ENCODE data around the gene SYNC. TPM values are rescaled to one million over a fixed set of nuclear protein-coding genes. Genes with fewer than 3 reads are reported as not detected.

Gene SYNC
- total RNA-seq, result 8.3 and 18.8 TPM in 2 replicates

DNA sequence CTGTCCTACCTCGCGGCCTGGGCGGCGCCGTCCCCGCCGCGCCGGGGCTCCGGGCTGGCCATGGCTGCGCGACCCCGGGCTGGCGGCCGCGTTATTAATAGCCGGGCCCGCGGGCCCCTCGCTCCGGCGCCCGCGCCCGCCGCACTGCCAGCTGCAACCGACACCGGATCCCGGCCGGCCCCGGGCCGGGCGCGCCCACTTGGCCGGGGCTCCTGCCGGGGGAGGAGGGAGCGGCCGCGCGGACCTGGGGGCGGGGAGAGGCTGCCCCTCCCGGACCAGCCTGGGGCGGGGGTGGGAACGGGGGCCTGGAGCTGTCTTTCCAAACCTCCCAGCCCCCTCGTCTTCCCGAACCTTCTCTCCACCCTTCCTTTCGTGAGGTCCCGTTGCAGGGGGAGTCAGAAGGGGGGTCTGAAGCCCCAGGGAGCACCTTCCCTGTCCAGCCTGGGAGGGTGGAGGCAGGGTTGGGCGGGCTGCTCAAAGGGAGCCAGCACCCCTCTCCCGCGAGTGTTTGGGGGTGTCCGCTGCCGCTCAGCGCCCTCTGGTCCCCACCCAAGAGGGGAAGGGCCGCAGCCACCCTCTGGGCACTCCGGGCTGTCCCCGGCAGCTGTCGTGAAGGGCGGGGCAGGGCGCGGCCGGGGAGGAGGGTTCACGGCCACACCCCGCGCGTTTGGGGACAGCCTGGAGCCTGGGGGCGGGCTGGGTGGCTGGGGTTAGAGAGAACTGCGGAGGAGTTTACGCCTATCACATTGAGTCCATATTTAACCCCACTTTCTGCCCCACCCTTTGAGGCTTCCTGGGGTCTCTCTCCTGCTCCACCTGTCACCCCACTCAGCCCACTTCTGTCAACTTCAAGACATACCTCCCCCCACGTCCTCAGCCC, at the start of gene SYNC:
TSS of gene SYNC (minus strand) at position 172 of the 880 bp plus-strand sequence. CDS start at position 62, 110 bp downstream.

DNA sequence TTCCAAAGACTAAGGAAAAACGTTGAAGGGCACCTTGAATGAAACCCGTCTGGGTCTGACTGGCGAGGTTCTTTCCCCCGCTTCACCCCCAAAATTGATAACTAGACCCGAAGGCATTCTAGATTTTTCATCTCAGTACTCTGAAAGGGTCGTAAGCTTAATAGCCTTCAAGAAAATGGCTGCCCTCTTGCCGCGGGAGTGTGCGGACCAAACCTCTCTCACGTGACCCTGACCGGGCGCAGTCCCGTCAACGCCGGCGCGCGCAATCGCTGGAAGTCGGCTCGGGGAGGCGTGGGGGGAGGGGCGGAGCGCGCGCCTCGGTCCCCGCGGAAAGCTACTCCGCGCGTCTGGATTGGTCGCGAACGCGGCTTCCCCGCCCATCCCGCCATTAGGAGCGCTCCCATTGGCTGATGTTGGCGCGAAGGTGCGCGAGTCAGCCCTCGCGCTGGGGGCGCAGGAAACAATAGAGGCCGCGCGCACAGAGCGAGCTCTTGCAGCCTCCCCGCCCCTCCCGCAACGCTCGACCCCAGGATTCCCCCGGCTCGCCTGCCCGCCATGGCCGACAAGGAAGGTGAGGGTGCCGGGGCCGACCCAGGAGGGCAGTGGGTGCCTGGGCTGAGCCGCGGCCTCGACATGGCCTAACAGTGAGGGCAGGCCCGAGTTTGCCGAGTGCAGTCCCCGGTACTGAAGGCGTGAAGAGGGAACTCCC, 51.7 kb downstream of the SYNC start, which contains the start of gene RBBP4:
TSS of gene RBBP4 (plus strand) at position 457 of the 709 bp plus-strand sequence. CDS start at position 556, 99 bp downstream.

DNA sequence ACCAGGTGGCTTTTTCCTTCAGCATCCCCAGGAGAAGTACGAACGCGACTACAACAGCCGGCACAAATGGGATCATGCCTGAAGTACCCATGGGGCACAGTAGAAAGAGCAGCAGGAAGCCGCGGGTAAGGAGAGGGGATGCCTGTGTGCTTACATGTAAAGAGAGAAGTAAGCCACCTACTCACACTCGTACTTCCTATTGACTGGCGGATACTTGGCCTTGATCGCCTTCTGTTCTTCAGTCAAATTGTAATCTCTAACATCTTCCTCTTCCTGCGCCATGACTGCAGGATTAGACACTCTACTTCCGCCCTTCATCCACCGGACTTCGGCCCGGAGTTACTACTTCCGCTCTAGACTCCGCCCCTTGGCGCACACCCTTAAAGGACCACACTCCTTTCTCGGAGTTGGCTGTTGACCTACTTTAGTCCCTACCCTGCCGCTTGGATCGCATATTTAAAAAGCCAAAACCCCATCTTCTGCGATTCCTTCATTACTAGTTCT, 52.3 kb downstream of the SYNC start, which contains the start of gene ZBTB8OS:
TSS of gene ZBTB8OS (minus strand) at position 303 of the 504 bp plus-strand sequence. CDS start at position 282, 21 bp downstream.

Other genes with a start within 250 kb of the SYNC start
- not detected in 2 replicates for gene ZBTB8B, start 237.7 kb downstream of the SYNC start, total RNA-seq
- gene ZBTB8A, start 163.3 kb downstream of the SYNC start, total RNA-seq, result 6.7 and 10.4 TPM in 2 replicates
- gene ZBTB8OS, start 52.2 kb downstream of the SYNC start, total RNA-seq, result 20.5 and 32.6 TPM in 2 replicates
- gene RBBP4, start 51.6 kb downstream of the SYNC start, total RNA-seq, result 99.5 and 138 TPM in 2 replicates
- gene YARS1, start 114.6 kb upstream of the SYNC start, total RNA-seq, result 135 and 187 TPM in 2 replicates
- 13.4 and 33.7 TPM in 2 replicates for gene S100PBP, start 114.9 kb upstream of the SYNC start, total RNA-seq
- 0.21 TPM in 1 of 2 replicates, not detected in the other for gene FNDC5, start 168.1 kb upstream of the SYNC start, total RNA-seq
- gene HPCA, start 183.7 kb upstream of the SYNC start, total RNA-seq, result not detected in 2 replicates
- 137 and 147 TPM in 2 replicates for gene TMEM54, start 198.6 kb upstream of the SYNC start, total RNA-seq

All from tracheal epithelial cell (primary cell).